Activated T-helper 1 cell treated with anti-CD3 and anti-CD28 coated beads, Interleukin-12 subunit alpha, Interleukin-12 subunit beta, Interleukin-2, Interleukin-4 antibody, amounts not matched to agents 30 ng/mL and 10 ng/mL and 1 ng/mL, durations not matched to agents 14 hours and 24 hours and 36 hours (primary cell): ENCODE measurements around the gene ACTA2. TPM values are rescaled to one million over a fixed set of nuclear protein-coding genes. Genes with fewer than 3 reads are reported as not detected.

Experiments
- DNase-seq: peaks from one replicate; pipeline ENCODE4 v3.0.0; 2021; ENCODE audit warnings: low spot score
- H3K27ac Mint-ChIP-seq: one replicate; pipeline ENCODE4 v1.8.0; 2021; ENCODE audit warnings: mild to moderate bottlenecking, mixed read lengths
- H3K27me3 Mint-ChIP-seq: one replicate; pipeline ENCODE4 v1.8.0; 2022; ENCODE audit warnings: mild to moderate bottlenecking, moderate library complexity, mixed read lengths; ENCODE audit not compliant: insufficient read depth
- H3K36me3 Mint-ChIP-seq: one replicate; pipeline ENCODE4 v1.8.0; 2021; ENCODE audit warnings: low read depth, mixed read lengths
- H3K4me1 Mint-ChIP-seq: one replicate; pipeline ENCODE4 v1.8.0; 2021; ENCODE audit warnings: low read depth, mixed read lengths
- H3K4me3 Mint-ChIP-seq: one replicate; pipeline ENCODE4 v1.8.0; 2021; ENCODE audit warnings: mild to moderate bottlenecking, moderate library complexity, mixed read lengths
- H3K9me3 Mint-ChIP-seq: one replicate; pipeline ENCODE4 v1.8.0; 2021; ENCODE audit warnings: mixed read lengths
- intact Hi-C: fragments of 100-400 bp; cut with micrococcal nuclease; formaldehyde crosslinking; loops from one replicate; pipeline ENCODE4 v1.15.1; 2024
- total RNA-seq: library from RNA; stranded (reverse); gene quantifications from 2 replicates; pipeline ENCODE4 v1.2.3, GENCODE V29; 2022

ACTA2 gene
- total RNA-seq, result 10.9 and 12.2 TPM in 2 replicates

DNA sequence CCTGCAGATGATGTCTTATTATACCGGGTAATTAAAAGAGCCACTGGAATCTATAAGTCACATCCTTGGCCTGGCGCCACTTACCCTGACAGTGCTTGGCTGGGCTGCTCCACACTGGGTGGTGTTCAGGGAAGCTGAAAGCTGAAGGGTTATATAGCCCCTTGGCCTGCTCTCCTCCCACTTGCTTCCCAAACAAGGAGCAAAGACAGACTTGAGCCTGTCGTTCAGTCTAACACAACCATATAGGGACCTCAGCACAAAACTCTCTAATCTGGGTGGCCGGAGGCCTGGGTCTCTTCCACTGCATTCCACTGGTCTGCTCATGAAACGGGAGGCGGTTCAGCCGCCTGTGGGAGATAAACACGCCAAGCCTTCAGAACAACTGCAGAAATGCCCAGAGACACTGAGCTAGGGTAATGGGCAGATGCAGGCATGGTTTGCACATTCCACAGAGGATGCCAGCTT, at the start of gene ACTA2:
ACTA2 (minus strand) TSS at position 127 of the 465 bp plus-strand sequence. CDS start 3,843 bp downstream, outside the sequence.
- H3K4me1 Mint-ChIP-seq, result no peaks in the 10 kb centered on the region
- no peak within 1 kb of the TSS for H3K27ac Mint-ChIP-seq
- intact Hi-C loops, result no loop called here
- H3K36me3 Mint-ChIP-seq, result no peaks in the 10 kb centered on the region
- H3K27me3 Mint-ChIP-seq, result peaks cover 2% of the 10 kb centered on the region
- H3K9me3 Mint-ChIP-seq, result no peaks in the 10 kb centered on the region
- H3K4me3 Mint-ChIP-seq, result no peak within 1 kb of the TSS
- DNase-seq, result no peak

DNA sequence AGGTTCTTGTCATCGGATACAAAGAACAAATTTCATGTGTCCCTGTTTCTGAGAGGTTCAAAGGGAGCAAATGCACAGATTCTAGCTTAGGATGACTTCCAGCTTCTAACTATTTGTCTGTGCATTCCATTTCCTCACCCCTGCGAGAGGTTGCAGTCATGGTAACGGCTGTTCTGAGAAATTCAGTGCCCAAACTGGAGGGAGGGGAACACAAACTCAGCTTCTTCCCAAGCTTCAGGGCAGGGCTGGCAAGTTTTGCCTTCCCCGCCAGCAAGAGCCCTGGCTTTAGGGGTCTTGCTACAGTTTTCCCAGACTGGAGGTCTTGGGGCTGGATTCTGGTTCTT, 49.1 kb upstream of the ACTA2 start:
- peak overlapping the region; percentile 37 for H3K4me3 Mint-ChIP-seq
- H3K9me3 Mint-ChIP-seq, result no peaks in the 10 kb centered on the region
- H3K27ac Mint-ChIP-seq, result peak overlapping the region; percentile 81
- DNase-seq, result no peak
- no peaks in the 10 kb centered on the region for H3K27me3 Mint-ChIP-seq
- intact Hi-C loops, result loop anchor here (1.0 to 5.0 kb wide), 5 partner anchors 10 to 391 kb away; partner anchors contain the start of gene IFIT1
- H3K36me3 Mint-ChIP-seq, result peaks cover 28% of the 10 kb centered on the region
- peaks cover 75% of the 10 kb centered on the region for H3K4me1 Mint-ChIP-seq

DNA sequence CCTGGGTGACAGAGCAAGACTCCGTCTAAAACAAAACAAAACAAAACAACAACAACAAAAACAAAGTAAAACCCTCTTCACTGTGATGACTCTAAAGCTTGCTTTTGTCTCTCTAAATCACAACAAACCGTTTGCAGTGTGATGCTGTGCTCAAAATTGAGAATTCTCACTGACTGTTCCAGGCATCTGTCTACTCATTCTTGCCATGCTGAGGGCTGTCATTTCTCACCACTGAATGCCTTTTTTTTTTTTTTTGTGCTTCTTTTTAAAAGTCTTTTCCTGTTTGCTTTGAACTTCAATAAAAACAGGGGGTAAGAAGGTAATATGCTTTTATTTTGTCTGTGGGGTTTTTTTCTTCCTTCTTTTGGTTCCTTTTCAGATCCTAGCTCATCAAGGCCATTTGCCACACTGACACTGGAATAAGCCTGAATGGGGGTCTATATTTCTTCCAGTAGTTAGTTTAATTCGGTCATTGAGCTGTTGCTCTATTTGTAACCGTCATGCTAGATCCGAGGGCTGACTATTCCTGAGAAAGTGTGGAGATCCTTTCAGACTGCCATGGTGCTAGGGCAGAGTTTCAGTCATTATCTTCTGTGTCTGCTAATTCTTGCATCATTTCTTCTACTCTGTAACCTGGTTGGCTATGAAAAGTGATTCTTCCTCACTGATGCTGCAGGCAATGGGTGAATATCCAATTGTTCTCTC, 48.6 kb upstream of the ACTA2 start:
- Mint-ChIP-seq H3K27me3 (no peaks in the 10 kb centered on the region), H3K27ac (peak overlapping the region; percentile 81), H3K9me3 (no peaks in the 10 kb centered on the region), H3K36me3 (peaks cover 25% of the 10 kb centered on the region), H3K4me1 (peaks cover 76% of the 10 kb centered on the region), H3K4me3 (peak overlapping the region; percentile 37)
- intact Hi-C loops, result loop anchor here (1.0 to 5.0 kb wide), 5 partner anchors 10 to 391 kb away; partner anchors contain the start of gene IFIT1
- DNase-seq, result no peak

DNA sequence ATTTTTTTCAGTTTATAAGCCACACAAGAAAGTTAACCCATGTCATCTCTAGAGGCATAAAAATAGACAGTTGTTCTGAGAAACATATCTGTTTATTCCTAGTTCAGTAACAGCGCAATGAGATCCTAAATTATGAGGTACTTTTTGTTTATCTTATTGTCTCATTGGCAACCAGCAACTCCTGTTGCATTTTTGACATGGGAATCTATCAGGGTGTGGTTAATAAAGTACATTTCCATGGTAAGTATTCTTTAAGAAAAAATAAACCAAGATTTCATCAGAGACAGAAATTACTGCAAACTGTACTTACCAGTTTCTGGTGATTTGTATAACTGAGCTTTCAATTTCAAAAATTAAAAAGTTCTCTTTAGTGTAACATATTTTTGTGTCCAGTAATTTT, 47.1 kb upstream of the ACTA2 start:
- Mint-ChIP-seq H3K4me1 (peaks cover 89% of the 10 kb centered on the region), H3K27ac (no peak overlapping the region), H3K27me3 (no peaks in the 10 kb centered on the region), H3K9me3 (no peaks in the 10 kb centered on the region), H3K36me3 (peaks cover 26% of the 10 kb centered on the region), H3K4me3 (no peak overlapping the region)
- intact Hi-C loops, result loop anchor here (5.0 to 10.0 kb wide), 4 partner anchors 207 to 805 kb away; partner anchors contain the start of gene IFIT1
- DNase-seq, result no peak

DNA sequence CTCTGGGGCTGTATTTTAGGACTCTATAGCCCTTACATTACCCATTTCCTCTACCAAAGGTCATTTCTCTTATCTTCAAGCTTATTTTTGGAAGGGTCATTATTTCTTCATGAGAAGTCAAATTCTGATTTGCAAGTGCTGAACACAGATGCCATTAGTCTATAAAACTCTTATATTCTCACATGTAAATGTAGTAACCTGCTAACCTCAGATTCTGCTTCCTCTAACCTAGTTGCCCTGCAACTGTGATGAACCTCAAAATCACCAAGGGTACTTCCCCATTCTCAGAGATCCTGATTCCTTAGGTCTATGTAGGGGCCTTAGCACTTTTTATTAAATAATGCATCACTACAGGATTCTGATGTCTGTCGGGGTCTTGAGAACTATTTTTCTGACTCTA, 44.4 kb upstream of the ACTA2 start:
- no peak for DNase-seq
- Mint-ChIP-seq H3K27me3 (no peaks in the 10 kb centered on the region), H3K27ac (no peak overlapping the region), H3K9me3 (no peaks in the 10 kb centered on the region), H3K4me1 (peaks cover 91% of the 10 kb centered on the region), H3K36me3 (peaks cover 13% of the 10 kb centered on the region), H3K4me3 (no peak overlapping the region)
- intact Hi-C loops, result loop anchor here (10.0 kb wide), 2 partner anchors 722 to 808 kb away; no protein-coding TSS in a partner anchor

DNA sequence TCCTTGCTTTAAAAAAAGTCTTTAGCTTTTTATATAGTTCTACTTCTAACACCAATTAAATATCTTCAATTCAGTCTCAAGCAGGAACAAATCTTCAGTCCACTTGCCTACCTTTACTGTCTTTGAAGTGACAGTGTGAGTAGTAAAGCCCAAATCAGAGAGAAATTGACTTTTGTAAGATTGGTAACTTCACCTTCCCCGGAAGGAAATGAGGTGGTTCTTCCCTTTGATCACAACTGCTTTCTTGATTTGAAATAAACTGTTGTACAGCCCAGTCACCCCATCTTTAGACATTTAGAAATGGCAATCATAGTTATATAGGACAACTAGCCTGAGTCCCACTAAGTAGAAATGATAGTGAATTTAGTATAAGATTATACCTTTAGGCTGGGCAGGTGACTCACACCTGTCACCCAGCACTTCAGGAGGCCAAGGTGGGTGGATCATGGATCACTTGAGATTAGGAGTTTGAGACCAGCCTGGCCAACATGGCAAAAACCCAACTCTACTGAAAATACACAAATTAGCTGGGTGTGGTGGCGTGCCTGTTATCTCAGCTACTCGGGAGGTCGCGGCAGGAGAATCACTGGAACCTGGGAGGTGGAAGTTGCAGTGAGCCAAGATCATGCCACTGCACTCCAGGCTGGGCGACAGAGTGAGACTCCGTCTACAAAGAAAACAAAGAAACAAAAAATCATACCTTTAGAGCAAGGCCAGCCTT, 42.7 kb upstream of the ACTA2 start:
- Mint-ChIP-seq H3K27ac (peak overlapping the region; percentile 56), H3K9me3 (no peaks in the 10 kb centered on the region), H3K27me3 (no peaks in the 10 kb centered on the region), H3K36me3 (peaks cover 13% of the 10 kb centered on the region), H3K4me3 (peak overlapping the region; percentile 51), H3K4me1 (peaks cover 81% of the 10 kb centered on the region)
- intact Hi-C loops, result loop anchor here (10.0 kb wide), 2 partner anchors 721 to 809 kb away; no protein-coding TSS in a partner anchor
- DNase-seq, result no peak

DNA sequence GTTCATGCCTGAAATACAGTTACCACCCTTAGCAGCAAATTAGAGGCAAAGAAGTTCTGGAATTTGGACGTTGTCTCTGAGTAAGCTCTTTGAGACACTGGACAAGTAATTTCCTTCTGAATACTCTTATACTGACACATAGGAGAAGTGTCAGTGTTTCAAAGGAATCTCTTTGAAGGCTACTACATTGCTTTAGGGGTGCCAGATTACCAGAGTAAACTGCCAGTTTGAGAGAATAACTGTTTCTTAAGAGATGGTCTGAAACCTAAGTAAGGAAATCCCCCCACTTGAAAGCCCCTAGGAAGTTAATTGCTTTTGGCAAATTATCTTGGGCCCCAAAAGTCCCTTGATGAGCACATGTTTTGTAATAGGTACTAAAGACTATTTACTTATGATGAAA, 41.4 kb upstream of the ACTA2 start:
- peak overlapping the region; percentile 64 for H3K27ac Mint-ChIP-seq
- peak overlapping the region; percentile 63 for H3K4me3 Mint-ChIP-seq
- intact Hi-C loops, result loop anchor here (5.0 to 10.0 kb wide), 5 partner anchors 412 to 811 kb away; partner anchors contain the start of genes IFIT5, KIF20B and RNLS
- DNase-seq, result no peak
- peaks cover 81% of the 10 kb centered on the region for H3K4me1 Mint-ChIP-seq
- no peaks in the 10 kb centered on the region for H3K9me3 Mint-ChIP-seq
- H3K27me3 Mint-ChIP-seq, result no peaks in the 10 kb centered on the region
- peaks cover 11% of the 10 kb centered on the region for H3K36me3 Mint-ChIP-seq

DNA sequence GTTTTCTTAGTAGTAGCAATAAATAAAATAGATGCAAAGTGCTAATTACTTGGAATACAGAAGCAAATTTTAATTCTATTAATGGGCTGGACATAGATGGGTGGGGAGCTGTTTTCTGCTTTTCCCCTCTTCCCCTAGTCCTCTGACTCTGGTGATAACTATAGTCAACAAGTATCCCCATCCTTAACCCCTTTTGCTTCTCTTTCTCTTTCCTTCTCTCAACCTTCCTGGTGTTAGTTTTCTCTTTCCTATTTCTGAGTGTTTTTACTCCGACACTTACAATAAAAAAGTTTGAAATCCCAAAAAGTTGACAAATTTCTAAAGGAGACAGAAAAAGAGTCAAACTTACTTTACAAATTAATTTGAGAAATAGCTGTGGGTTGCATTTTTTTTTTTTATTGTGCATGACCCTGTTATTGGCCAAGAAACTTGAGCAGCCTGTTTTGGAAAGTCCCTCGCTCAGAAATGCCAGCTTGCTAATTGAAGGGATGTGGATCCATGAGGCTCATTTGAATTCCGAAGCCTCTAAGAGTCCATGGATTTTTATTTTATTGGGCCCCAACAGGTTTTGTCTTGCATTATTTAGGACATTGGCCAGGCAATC, 40.5 kb upstream of the ACTA2 start:
- Mint-ChIP-seq H3K9me3 (peaks cover under 1% of the 10 kb centered on the region), H3K36me3 (peaks cover 10% of the 10 kb centered on the region), H3K27me3 (no peaks in the 10 kb centered on the region), H3K4me3 (peak overlapping the region; percentile 84), H3K27ac (peak overlapping the region; percentile 66), H3K4me1 (peaks cover 83% of the 10 kb centered on the region)
- no peak for DNase-seq
- intact Hi-C loops, result loop anchor here (5.0 to 10.0 kb wide), 5 partner anchors 411 to 812 kb away; partner anchors contain the start of genes IFIT5, KIF20B and RNLS

DNA sequence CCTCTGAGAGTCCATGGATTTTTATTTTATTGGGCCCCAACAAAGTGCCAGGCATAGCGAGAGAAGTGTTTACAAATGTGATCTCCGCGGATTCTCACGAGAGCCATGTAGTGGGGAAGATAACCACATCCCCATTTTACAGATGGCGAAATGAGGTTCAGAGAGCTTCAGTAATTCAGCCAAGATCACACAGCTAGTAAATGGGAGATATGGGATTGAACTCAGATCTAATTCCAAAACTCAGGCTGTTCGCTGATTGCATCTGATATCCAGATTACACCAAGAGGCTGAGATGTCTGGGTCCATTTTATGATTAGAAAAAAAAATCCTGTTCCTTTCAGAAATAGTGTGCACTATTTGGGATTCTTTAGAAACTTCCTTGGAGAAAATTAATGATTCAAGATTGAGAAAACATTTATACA, 39.3 kb upstream of the ACTA2 start:
- H3K27ac Mint-ChIP-seq, result peak overlapping the region; percentile 97
- no peak for DNase-seq
- peak overlapping the region; percentile 97 for H3K4me3 Mint-ChIP-seq
- intact Hi-C loops, result loop anchor here (1.0 to 10.0 kb wide), 16 partner anchors 9 to 1897 kb away; partner anchors contain the start of genes GLUD1, IFIT5, KIF20B and RNLS
- H3K9me3 Mint-ChIP-seq, result peaks cover 4% of the 10 kb centered on the region
- H3K27me3 Mint-ChIP-seq, result no peaks in the 10 kb centered on the region
- peaks cover 13% of the 10 kb centered on the region for H3K36me3 Mint-ChIP-seq
- peaks cover 82% of the 10 kb centered on the region for H3K4me1 Mint-ChIP-seq

DNA sequence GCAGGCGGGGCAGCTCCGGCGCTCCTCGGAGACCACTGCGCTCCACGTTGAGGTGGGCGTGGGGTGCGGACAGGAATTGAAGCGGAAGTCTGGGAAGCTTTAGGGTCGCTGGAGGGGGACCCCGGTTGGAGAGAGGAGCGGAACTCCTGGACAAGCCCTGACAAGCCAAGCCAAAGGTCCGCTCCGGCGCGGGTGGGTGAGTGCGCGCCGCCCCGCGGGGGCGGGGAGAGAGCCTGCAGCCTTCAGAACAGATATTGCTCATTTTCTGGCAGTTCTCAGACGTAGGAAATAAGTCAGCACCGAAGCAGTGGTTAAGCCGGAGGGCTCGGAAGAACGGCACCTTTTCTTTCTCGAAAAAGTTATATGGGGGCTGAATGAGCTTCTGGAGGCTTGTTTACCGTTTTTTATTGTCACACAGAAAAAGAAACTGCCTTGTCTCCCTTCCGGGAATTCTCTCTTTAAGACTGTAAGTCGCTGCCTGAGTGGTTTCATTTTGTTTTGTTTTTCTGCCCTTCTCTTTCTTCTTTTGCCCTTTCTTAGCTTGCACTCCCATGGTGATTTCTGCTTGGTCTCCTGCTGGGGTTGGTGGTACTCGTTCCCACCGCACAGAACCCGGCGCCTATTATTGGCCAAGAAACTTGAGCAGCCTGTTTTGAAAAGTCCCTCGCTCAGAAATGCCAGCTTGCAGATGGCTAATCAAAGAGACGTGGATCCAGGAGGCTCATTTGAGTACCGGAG, 38.8 kb upstream of the ACTA2 start:
- Mint-ChIP-seq H3K27me3 (no peaks in the 10 kb centered on the region), H3K9me3 (peaks cover 7% of the 10 kb centered on the region), H3K27ac (peak overlapping the region; percentile 97), H3K4me1 (peaks cover 80% of the 10 kb centered on the region), H3K4me3 (peak overlapping the region; percentile 97), H3K36me3 (peaks cover 15% of the 10 kb centered on the region)
- intact Hi-C loops, result loop anchor here (1.0 to 10.0 kb wide), 16 partner anchors 10 to 1897 kb away; partner anchors contain the start of genes GLUD1, IFIT5, KIF20B and RNLS
- DNase-seq, result peak; percentile 57

DNA sequence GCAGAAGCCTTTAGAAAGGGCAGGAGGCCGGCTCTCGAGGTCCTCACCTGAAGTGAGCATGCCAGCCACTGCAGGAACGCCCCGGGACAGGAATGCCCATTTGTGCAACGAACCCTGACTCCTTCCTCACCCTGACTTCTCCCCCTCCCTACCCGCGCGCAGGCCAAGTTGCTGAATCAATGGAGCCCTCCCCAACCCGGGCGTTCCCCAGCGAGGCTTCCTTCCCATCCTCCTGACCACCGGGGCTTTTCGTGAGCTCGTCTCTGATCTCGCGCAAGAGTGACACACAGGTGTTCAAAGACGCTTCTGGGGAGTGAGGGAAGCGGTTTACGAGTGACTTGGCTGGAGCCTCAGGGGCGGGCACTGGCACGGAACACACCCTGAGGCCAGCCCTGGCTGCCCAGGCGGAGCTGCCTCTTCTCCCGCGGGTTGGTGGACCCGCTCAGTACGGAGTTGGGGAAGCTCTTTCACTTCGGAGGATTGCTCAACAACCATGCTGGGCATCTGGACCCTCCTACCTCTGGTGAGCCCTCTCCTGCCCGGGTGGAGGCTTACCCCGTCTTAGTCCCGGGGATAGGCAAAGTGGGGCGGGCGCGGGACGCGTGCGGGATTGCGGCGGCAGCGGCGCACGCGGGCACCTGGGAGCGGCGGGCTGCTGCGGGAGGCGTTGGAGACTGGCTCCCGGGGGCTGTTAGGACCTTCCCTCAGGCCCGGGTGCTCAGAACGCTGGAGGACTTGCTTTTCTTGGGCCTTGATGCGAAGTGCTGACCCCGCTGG, 38.0 kb upstream of the ACTA2 start, which contains the start of gene FAS:
FAS (plus strand) TSS at position 415 of the 777 bp plus-strand sequence; CDS start at position 494, 79 bp downstream.
- peaks cover 75% of the 10 kb centered on the region for H3K4me1 Mint-ChIP-seq
- H3K27me3 Mint-ChIP-seq, result no peaks in the 10 kb centered on the region
- H3K27ac Mint-ChIP-seq, result peak within 1 kb of the TSS; percentile 97
- peak; percentile 81 for DNase-seq
- H3K4me3 Mint-ChIP-seq, result peak within 1 kb of the TSS; percentile 97
- peaks cover 10% of the 10 kb centered on the region for H3K9me3 Mint-ChIP-seq
- peaks cover 17% of the 10 kb centered on the region for H3K36me3 Mint-ChIP-seq
- intact Hi-C loops, result loop anchor here (1.0 to 10.0 kb wide), 17 partner anchors 11 to 1896 kb away; partner anchors contain the start of genes GLUD1, IFIT5, KIF20B and RNLS
